PC-9 (cell line): ENCODE data around the gene POPDC2.

ENCODE experiments used
- CTCF ChIP-seq: fragments of 200-600 bp; sonication (generic); conservative IDR thresholded peaks from 2 replicates; pipeline ENCODE4 v1.6.1; 2017; ENCODE audit warnings: mixed run types, antibody characterized with exemption, mild to moderate bottlenecking, moderate library complexity
- EZH2 ChIP-seq: fragments of 200-600 bp; sonication (generic); IDR thresholded peaks from 2 replicates; pipeline ENCODE4 v1.8.0; 2017; ENCODE audit warnings: antibody characterized with exemption, low read depth

- TF ChIP-seq CTCF (no peak), EZH2 (no peak)
Measured at GRCh38 chr3:119653876-119654275, 6.5 kb downstream of the POPDC2 start.
